Esophagus squamous epithelium (tissue), 4 donors: ENCODE measurements around the gene CEP250.

Experiments used
- CTCF ChIP-seq, 6 experiments: fragments of 450-650 bp in 4 of 6; fragments of 200-600 bp in 2 of 6; sonication (generic) in 2 of 6; IDR thresholded peaks; one replicate each; pipeline ENCODE4 v1.5.1; 2016 to 2019; ENCODE audit warnings: antibody characterized with exemption in 6 of 6, mild to moderate bottlenecking in 4 of 6, moderate library complexity in 4 of 6
- POLR2A ChIP-seq, 4 donors: fragments of 450-650 bp; IDR thresholded peaks; one replicate each; pipeline ENCODE4 v1.6.1; 2017; ENCODE audit warnings: antibody characterized with exemption in 4 of 4, mild to moderate bottlenecking in 4 of 4, moderate library complexity in 3 of 4

- TF ChIP-seq POLR2A (IDR thresholded peaks at IDR 0.05) (no peak), CTCF (IDR thresholded peaks at IDR 0.05) (no peak)
Measured at GRCh38 chr20:35560541-35560940, 105.1 kb downstream of the CEP250 start.
